Measurements from ENCODE around the gene TMCO5A. TPM values are rescaled to one million over a fixed set of nuclear protein-coding genes. Genes with fewer than 3 reads are reported as not detected.

The TMCO5A gene
- total and polyA plus RNA-seq, 9 of the 15 experiments (the other 6 are each of a cell fraction or from before 2014, with no cell fraction given) = not detected

DNA sequence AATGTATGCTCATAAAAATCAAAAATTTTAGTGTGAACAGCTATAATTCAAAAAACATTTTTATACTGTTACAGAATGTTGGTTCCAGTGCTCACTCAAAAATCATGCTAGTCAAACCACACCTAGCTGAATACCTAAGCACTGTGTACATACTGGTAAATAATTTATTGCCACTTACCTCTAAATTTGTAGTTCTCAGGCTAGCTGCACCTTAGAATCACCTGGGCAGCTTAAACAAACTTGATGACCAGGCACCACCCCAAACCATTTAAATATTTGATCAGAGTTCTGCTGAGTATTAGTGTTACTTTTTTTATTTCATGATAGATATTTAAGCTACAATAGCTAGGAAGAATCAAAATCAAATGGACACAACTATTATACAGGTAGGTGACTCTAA, 32.3 kb upstream of the TMCO5A start (continued):
- TF ChIP-seq ZNF407 (IDR thresholded peaks at IDR 0.05; ENCODE audit: low read depth) (no peak), IFI16 (CRISPR knock-in tag; IDR thresholded peaks at IDR 0.05) (no peak), NCOA2 (IDR thresholded peaks at IDR 0.05; ENCODE audit: partially characterized antibody in 2 of 2) (no peak), NR3C1 (CRISPR knock-in tag; IDR thresholded peaks at IDR 0.05) (no peak), ARID1B (IDR thresholded peaks at IDR 0.05) (no peak), NR1H2 (CRISPR knock-in tag; IDR thresholded peaks at IDR 0.05) (no peak), FOXA1 (IDR thresholded peaks at IDR 0.05; ENCODE audit: borderline replicate concordance) (no peak), BRD9 (IDR thresholded peaks at IDR 0.05; ENCODE audit: low read depth, partially characterized antibody) (no peak)
- TF ChIP-seq, protein P1, sequence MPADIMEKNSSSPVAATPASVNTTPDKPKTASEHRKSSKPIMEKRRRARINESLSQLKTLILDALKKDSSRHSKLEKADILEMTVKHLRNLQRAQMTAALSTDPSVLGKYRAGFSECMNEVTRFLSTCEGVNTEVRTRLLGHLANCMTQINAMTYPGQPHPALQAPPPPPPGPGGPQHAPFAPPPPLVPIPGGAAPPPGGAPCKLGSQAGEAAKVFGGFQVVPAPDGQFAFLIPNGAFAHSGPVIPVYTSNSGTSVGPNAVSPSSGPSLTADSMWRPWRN (IDR thresholded peaks at IDR 0.05; ENCODE audit: low read depth) = no peak
- TF ChIP-seq, protein P2, sequence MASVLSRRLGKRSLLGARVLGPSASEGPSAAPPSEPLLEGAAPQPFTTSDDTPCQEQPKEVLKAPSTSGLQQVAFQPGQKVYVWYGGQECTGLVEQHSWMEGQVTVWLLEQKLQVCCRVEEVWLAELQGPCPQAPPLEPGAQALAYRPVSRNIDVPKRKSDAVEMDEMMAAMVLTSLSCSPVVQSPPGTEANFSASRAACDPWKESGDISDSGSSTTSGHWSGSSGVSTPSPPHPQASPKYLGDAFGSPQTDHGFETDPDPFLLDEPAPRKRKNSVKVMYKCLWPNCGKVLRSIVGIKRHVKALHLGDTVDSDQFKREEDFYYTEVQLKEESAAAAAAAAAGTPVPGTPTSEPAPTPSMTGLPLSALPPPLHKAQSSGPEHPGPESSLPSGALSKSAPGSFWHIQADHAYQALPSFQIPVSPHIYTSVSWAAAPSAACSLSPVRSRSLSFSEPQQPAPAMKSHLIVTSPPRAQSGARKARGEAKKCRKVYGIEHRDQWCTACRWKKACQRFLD (CRISPR knock-in tag; IDR thresholded peaks at IDR 0.05) = no peak
- TF ChIP-seq, protein P3, sequence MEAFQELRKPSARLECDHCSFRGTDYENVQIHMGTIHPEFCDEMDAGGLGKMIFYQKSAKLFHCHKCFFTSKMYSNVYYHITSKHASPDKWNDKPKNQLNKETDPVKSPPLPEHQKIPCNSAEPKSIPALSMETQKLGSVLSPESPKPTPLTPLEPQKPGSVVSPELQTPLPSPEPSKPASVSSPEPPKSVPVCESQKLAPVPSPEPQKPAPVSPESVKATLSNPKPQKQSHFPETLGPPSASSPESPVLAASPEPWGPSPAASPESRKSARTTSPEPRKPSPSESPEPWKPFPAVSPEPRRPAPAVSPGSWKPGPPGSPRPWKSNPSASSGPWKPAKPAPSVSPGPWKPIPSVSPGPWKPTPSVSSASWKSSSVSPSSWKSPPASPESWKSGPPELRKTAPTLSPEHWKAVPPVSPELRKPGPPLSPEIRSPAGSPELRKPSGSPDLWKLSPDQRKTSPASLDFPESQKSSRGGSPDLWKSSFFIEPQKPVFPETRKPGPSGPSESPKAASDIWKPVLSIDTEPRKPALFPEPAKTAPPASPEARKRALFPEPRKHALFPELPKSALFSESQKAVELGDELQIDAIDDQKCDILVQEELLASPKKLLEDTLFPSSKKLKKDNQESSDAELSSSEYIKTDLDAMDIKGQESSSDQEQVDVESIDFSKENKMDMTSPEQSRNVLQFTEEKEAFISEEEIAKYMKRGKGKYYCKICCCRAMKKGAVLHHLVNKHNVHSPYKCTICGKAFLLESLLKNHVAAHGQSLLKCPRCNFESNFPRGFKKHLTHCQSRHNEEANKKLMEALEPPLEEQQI (IDR thresholded peaks at IDR 0.05) = no peak
